GM12864 (cell line): Measurements from ENCODE around the gene SPON1.
"Not testable (repeated sequence)": the region's sequence is repeated elsewhere in the genome, so short reads cannot be mapped to it uniquely, and the experiment has no call there.

Experiments used
- DNase-seq: peaks from one replicate; pipeline ENCODE4 v3.0.0-alpha.2; 2011; ENCODE audit warnings: low read depth
- H3K4me3 ChIP-seq: 2 replicates; pipeline ENCODE4 v1.5.1; 2011; ENCODE audit warnings: mild to moderate bottlenecking, low read depth, low read length, control low read depth
- TF ChIP-seq, protein P1 (sequence below): IDR thresholded peaks from 2 replicates; pipeline ENCODE4 v1.5.1; 2011; ENCODE audit warnings: low read depth, mild to moderate bottlenecking, moderate library complexity, low read length, control low read depth, inconsistent platforms; ENCODE audit errors: missing control alignments

SPON1 gene

DNA sequence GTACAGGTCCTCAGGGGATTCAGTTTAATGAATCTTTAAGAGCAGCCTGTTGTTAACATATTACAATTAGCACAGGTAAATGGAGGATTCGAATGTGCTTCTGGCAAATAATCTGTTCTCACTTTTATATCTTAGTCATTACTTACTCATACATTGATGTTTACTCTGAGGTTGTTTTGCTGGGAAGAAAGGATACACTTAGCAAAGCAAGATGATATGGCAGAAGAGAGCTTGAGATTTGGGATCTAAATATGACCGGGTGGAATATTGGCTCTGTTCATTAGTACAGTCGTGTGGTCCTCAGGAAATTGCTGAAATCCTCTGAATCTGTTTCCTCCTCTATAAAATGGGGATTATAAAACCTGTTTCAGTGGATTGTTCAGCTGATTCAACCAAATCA, 59.7 kb downstream of the SPON1 start:
- TF ChIP-seq, protein P1, sequence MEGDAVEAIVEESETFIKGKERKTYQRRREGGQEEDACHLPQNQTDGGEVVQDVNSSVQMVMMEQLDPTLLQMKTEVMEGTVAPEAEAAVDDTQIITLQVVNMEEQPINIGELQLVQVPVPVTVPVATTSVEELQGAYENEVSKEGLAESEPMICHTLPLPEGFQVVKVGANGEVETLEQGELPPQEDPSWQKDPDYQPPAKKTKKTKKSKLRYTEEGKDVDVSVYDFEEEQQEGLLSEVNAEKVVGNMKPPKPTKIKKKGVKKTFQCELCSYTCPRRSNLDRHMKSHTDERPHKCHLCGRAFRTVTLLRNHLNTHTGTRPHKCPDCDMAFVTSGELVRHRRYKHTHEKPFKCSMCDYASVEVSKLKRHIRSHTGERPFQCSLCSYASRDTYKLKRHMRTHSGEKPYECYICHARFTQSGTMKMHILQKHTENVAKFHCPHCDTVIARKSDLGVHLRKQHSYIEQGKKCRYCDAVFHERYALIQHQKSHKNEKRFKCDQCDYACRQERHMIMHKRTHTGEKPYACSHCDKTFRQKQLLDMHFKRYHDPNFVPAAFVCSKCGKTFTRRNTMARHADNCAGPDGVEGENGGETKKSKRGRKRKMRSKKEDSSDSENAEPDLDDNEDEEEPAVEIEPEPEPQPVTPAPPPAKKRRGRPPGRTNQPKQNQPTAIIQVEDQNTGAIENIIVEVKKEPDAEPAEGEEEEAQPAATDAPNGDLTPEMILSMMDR, result no peak
- no peak overlapping the region for H3K4me3 ChIP-seq
- no peak for DNase-seq

DNA sequence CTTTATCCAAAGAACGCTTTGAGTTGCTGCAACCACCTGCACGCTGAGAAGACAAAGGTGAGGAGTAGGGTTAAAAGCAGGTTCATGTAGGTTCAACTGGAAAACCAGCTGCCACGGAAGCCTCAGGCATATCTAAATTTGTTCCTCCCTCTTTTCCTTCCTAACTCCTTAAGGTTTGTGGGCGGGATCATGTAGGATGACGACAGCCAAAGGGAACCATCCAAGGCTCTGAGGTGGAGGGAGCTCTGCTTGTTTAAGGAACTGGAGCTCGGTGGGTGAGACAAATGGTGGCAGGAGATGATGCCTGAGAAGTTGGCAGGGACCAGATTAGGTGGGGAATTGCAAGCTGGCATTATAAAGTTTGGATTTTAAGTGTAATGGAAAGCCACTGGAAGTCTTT, 60.3 kb downstream of the SPON1 start:
- H3K4me3 ChIP-seq, result no peak overlapping the region
- TF ChIP-seq, protein P1, result no peak
- DNase-seq, result no peak

DNA sequence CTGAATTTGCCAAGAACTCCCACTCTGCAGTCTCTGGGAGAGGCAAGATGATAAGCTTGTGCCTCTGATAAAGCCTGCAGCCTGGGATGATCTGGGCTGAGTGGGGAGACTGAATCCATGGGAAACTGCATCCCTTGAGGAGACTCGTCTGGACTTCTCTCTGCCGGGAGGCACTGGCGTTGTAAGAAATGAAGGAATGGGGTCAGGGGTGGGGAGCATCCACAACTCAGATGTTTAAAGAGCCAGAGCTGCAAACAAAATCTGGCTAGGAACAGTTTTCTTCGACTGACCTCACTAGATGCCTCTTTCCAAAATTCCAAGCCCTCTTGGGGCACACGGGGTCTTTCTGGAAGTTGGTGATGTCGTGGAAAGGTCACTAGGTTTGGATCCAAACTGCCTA, 64.4 kb downstream of the SPON1 start:
- no peak for DNase-seq

DNA sequence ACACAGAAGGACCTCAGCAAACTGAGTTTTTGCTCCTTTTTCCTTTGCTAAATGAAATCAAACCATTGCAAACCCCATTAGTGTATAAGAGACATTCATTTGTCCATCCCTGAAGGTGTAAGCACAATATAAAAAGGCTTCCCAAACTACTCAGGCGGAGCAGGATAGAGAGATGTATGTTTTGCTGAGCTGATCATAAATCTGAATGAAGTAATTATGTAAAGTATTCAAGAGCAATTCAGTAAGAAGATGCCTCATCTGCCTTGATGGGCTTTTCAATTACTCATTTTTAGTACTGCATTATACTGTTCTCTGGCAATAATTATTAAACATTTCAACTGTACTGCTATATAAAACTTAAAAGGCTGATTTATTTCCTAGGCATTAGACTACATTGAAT, 65.0 kb downstream of the SPON1 start:
- no peak overlapping the region for H3K4me3 ChIP-seq
- DNase-seq, result no peak
- TF ChIP-seq, protein P1, result no peak

More for the DNA sequence above, 64.4 kb downstream of the SPON1 start:
- TF ChIP-seq, protein P1, result no peak
- no peak overlapping the region for H3K4me3 ChIP-seq

DNA sequence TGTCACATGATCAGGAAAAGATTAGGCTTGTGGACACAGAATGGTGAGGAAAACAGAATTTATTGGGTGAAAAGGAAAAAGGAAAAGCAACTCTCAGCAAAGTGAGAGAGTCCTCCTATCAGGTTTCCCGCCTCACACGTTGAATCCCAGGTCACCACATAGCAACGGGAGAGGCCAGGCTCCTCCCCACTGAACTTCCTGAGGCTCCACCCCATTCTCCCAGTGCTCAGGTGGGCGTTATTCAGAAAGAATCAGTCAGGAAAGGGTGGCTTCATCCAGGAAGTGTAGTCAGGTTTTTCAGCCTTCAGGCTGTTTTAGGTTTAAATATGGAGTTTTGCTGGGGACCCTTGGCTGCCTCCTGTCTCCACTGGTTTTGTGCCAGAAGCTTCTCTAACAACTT, 66.9 kb downstream of the SPON1 start:
- no peak overlapping the region for H3K4me3 ChIP-seq
- TF ChIP-seq, protein P1, result no peak
- DNase-seq, result no peak

DNA sequence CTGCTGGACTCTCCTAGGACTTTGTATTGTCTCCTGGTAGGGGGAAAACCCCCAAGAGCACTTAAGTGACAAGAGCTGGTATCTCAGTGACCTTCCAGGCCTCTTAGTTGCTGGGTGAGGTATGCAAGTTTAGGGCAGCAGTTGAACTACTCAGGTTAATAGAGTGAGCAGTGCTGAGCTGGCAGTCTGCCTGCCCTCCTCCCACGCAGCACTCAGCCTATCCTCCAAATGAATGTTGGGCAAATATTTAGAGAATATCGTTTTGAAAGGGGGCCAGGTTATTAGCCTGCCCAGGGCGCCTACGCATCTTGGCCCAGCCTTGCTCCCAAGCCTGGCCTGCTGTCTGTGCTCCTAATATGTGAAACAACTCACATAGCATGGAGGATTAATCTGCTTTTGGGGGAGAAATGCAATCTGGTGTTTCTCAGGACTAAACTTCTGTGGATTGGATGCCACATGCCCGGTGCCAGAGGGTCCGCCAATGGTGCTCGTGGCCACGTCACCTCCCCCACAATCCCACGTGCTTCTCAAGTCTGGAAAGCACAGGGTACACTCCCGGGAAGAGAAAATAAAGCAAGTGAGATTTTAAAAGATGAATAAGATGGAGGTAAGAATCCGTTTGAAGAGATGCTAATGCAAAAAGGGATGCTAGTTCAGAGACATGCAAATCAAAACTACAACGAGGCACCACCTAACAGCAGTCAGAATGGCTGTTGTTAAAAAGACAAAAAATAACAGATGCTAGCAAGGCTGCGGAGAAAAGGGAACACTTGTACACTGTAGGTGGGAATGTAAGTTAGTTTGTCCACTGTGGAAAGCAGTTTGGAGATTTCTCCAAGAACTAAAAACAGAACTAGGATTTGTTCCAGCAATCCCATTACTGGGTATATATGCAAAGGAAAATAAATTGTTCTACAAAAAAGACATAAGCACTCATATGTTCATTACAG, 67.7 kb downstream of the SPON1 start:
- no peak for DNase-seq
- H3K4me3 ChIP-seq, result no peak overlapping the region
- TF ChIP-seq, protein P1, result no peak

DNA sequence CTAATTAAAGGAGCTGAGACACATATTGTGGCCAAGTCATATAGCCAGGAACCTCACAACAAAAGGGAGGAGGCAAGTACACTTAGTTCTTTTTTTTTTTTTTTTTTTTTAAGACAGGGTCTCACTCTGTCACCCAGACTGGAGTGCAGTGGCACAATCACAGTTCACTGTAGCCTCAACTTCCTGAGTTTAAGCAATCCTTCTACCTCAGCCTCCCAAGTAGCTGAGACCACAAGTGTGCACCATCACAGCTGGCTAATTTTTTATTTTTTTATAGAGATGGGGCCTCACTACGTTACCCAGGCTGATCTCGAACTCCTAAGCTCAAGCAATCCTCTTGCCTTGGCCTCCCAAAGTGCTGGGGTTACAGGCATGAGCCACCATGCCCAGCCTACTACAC, 73.0 kb downstream of the SPON1 start:
- not testable (repeated sequence) for DNase-seq

More for the DNA sequence above, 73.0 kb downstream of the SPON1 start:
- not testable (repeated sequence) for H3K4me3 ChIP-seq
